GM04503 (cell line): ENCODE results near the gene INKA1.
"Not testable (repeated sequence)": the region's sequence is repeated elsewhere in the genome, so short reads cannot be mapped to it uniquely, and the experiment has no call there.

Source experiments
- DNase-seq: peaks from one replicate; pipeline ENCODE4 v3.0.0-alpha.2; 2012; ENCODE audit warnings: low read depth

Gene INKA1

GRCh38 chr3:49807431-49808114, 4.5 kb downstream of the INKA1 start:
- no peak for DNase-seq

- DNase-seq: no peak
These were observed 9.9 kb downstream of the INKA1 start for GRCh38 chr3:49812916-49813496.

GRCh38 chr3:49813497-49814174, 10.6 kb downstream of the INKA1 start, which contains the start of gene UBA7:
TSS of gene UBA7 (minus strand) at chr3:49813953. CDS start at chr3:49813787, 166 bp downstream.
- no peak for DNase-seq

GRCh38 chr3:49823131-49823530, 20.1 kb downstream of the INKA1 start:
- not testable (repeated sequence) for DNase-seq

- DNase-seq: no peak
These were observed 23.0 kb downstream of the INKA1 start for GRCh38 chr3:49826016-49826415.

- DNase-seq: no peak
These were observed 28.3 kb downstream of the INKA1 start for GRCh38 chr3:49831341-49831740.

- DNase-seq: no peak
These were observed 36.2 kb downstream of the INKA1 start for GRCh38 chr3:49839193-49839809.

- no peak for DNase-seq
These were observed 37.3 kb downstream of the INKA1 start for GRCh38 chr3:49840388-49840787.

GRCh38 chr3:49841126-49841696, 38.1 kb downstream of the INKA1 start:
- no peak for DNase-seq

GRCh38 chr3:49841806-49842205, 38.7 kb downstream of the INKA1 start:
- no peak for DNase-seq

GRCh38 chr3:49842843-49843517, 39.9 kb downstream of the INKA1 start:
- no peak for DNase-seq

- DNase-seq: no peak
These were observed 41.6 kb downstream of the INKA1 start for GRCh38 chr3:49844464-49845183.

- DNase-seq: no peak
These were observed 42.6 kb downstream of the INKA1 start for GRCh38 chr3:49845694-49846093.
